Uterus (tissue), 4 donors: ENCODE results near the gene SLC17A5. TPM values are rescaled to one million over a fixed set of nuclear protein-coding genes. Genes with fewer than 3 reads are reported as not detected.
"Not testable (repeated sequence)": the region's sequence is repeated elsewhere in the genome, so short reads cannot be mapped to it uniquely, and the experiment has no call there.

ENCODE experiments used
- DNase-seq, 2 donors: peaks; one replicate each; pipeline ENCODE4 v3.0.0-alpha.2; 2019 to 2020
- H3K27ac ChIP-seq, 2 donors: fragments of 200-600 bp; sonication (generic); 1 replicate in 1 of 2; 2 replicates in 1 of 2; pipeline ENCODE4 v1.5.1; 2016 to 2018
- H3K27me3 ChIP-seq, 2 donors: fragments of 200-600 bp; sonication (generic); one replicate each; pipeline ENCODE4 v1.5.1; 2018 to 2019; ENCODE audit warnings: control low read depth in 1 of 2
- H3K36me3 ChIP-seq, 2 donors: fragments of 200-600 bp; sonication (generic); one replicate each; pipeline ENCODE4 v1.5.1; 2019; ENCODE audit warnings: control low read depth in 1 of 2
- H3K4me1 ChIP-seq, 2 donors: fragments of 200-600 bp; sonication (generic); one replicate each; pipeline ENCODE4 v1.5.1; 2018 to 2019; ENCODE audit warnings: control low read depth in 1 of 2
- H3K4me3 ChIP-seq, 2 donors: fragments of 200-600 bp; sonication (generic); 1 replicate in 1 of 2; 2 replicates in 1 of 2; pipeline ENCODE4 v1.5.1; 2018 to 2019; ENCODE audit warnings: mild to moderate bottlenecking in 1 of 2
- H3K9me3 ChIP-seq, 2 donors: fragments of 200-600 bp; sonication (generic); one replicate each; pipeline ENCODE4 v1.5.1; 2019; ENCODE audit warnings: control low read depth in 1 of 2
- CTCF ChIP-seq, 4 experiments: fragments of 200-600 bp in 2 of 4; fragments of 450-650 bp in 2 of 4; sonication (generic) in 2 of 4; IDR thresholded peaks; one replicate each; pipeline ENCODE4 v1.5.1; 2016 to 2019; ENCODE audit warnings: antibody characterized with exemption in 4 of 4, mild to moderate bottlenecking in 2 of 4, moderate library complexity in 1 of 4
- POLR2A ChIP-seq, 2 donors: fragments of 450-650 bp; IDR thresholded peaks; one replicate each; pipeline ENCODE4 v1.6.1; 2016; ENCODE audit warnings: antibody characterized with exemption in 2 of 2, mild to moderate bottlenecking in 1 of 2, moderate library complexity in 1 of 2
- intact Hi-C: fragments of 100-400 bp; cut with DNase I; formaldehyde crosslinking; loops from one replicate; pipeline ENCODE4 v1.15.1; 2023; ENCODE audit warnings: low total_unique reads
- small RNA-seq: library from RNA; depleted of rRNA; stranded (forward); fragments of <200 nt; gene quantifications from one replicate; pipeline ENCODE3, GENCODE V24; 2016
- total RNA-seq, 4 donors: library from RNA; depleted of rRNA in 3 of 4; stranded (reverse); fragments of >200 nt in 3 of 4; gene quantifications; one replicate each; pipeline versions ENCODE4 v1.1.0 to v1.2.4, GENCODE V29; 2014 to 2023
- donor health status: DM: yes; HTN: yes; CAD: no.

SLC17A5 gene
- total RNA-seq, 4 donors from 2014 or later, result 3.6 to 27.4 (median 11.6) TPM

- Histone ChIP-seq H3K9me3 (no peaks in the 10 kb centered on the region), H3K27ac (no peak overlapping the region), H3K4me3 (no peak overlapping the region), H3K4me1 (no peaks in the 10 kb centered on the region), H3K27me3 (no peaks in the 10 kb centered on the region), H3K36me3 (no peaks in the 10 kb centered on the region)
- TF ChIP-seq POLR2A (IDR thresholded peaks at IDR 0.05) (no peak), CTCF (IDR thresholded peaks at IDR 0.05) (no peak)
- intact Hi-C loops, result no loop called here
- no peak for DNase-seq
Observed at GRCh38 chr6:73556836-73557235, 97.0 kb downstream of the SLC17A5 start.

- H3K4me1 ChIP-seq, H3K27me3 ChIP-seq, DNase-seq, H3K36me3 ChIP-seq, H3K9me3 ChIP-seq, H3K27ac ChIP-seq, intact Hi-C loops, H3K4me3 ChIP-seq: not testable (repeated sequence)
Observed at GRCh38 chr6:73555380-73555949, 98.3 kb downstream of the SLC17A5 start.

GRCh38 chr6:73551115-73551514 is 102.7 kb downstream of the SLC17A5 start:
- H3K4me3 ChIP-seq, H3K36me3 ChIP-seq, DNase-seq, H3K27me3 ChIP-seq, H3K4me1 ChIP-seq, H3K27ac ChIP-seq, intact Hi-C loops, H3K9me3 ChIP-seq: not testable (repeated sequence)

GRCh38 chr6:73548458-73549446 is 105.0 kb downstream of the SLC17A5 start:
- no peak for TF ChIP-seq CTCF (IDR thresholded peaks at IDR 0.05)
- no peak for TF ChIP-seq POLR2A (IDR thresholded peaks at IDR 0.05)
- intact Hi-C loops, result no loop called here
- no peak overlapping the region for H3K27ac ChIP-seq
- no peak for DNase-seq
- H3K4me3 ChIP-seq, result no peak overlapping the region
- no peaks in the 10 kb centered on the region for H3K27me3 ChIP-seq
- H3K4me1 ChIP-seq, result no peaks in the 10 kb centered on the region
- H3K9me3 ChIP-seq, result no peaks in the 10 kb centered on the region
- H3K36me3 ChIP-seq, result no peaks in the 10 kb centered on the region

- Histone ChIP-seq H3K4me3 (no peak overlapping the region), H3K36me3 (no peaks in the 10 kb centered on the region), H3K27ac (no peak overlapping the region), H3K9me3 (no peaks in the 10 kb centered on the region), H3K27me3 (no peaks in the 10 kb centered on the region), H3K4me1 (no peaks in the 10 kb centered on the region)
- no peak for DNase-seq
- no peak for TF ChIP-seq POLR2A (IDR thresholded peaks at IDR 0.05)
- no peak for TF ChIP-seq CTCF (IDR thresholded peaks at IDR 0.05)
- intact Hi-C loops, result no loop called here
Observed at GRCh38 chr6:73547036-73547435, 106.8 kb downstream of the SLC17A5 start.

Small RNA genes within 50 kb of the gene (small RNA-seq; reads per million reads assigned to genes)
- gene RPS27P15, result not detected

Other genes with a start within 250 kb of the SLC17A5 start
- 10 to 100 TPM in 1 of 4 donors, 1 to 10 TPM in 3; 1.0 to 10.9 (median 5.1) TPM for gene CGAS, start 201.7 kb downstream of the SLC17A5 start, total RNA-seq
- gene MTO1, start 192.3 kb downstream of the SLC17A5 start, total RNA-seq, result 10 to 100 TPM; 13.3 to 38.3 (median 26.8) TPM
- over 10,000 TPM; 11,501 to 26,048 (median 13,655) TPM for gene EEF1A1, start 133.0 kb downstream of the SLC17A5 start, total RNA-seq
- gene CD109, start 42.2 kb upstream of the SLC17A5 start, total RNA-seq, result 10 to 100 TPM; 26.6 to 59.0 (median 36.8) TPM